HG02870 (cell line): ENCODE measurements around the gene C21orf91.

Source experiments
- ATAC-seq: cut with Tn5 transposase; IDR thresholded peaks from one replicate; pipeline ENCODE4 v1.9.1; 2021; ENCODE audit warnings: mild to moderate bottlenecking, moderate library complexity; ENCODE audit not compliant: unreplicated experiment

C21orf91 gene

GRCh38 chr21:17819114-17819876, at the start of gene C21orf91:
Gene C21orf91, minus strand, starts transcription at chr21:17819356. Its CDS starts 1,038 bp downstream, at chr21:17818318.
- ATAC-seq, result peak; percentile 87

- ATAC-seq, result no peak
These were observed 47.4 kb upstream of the C21orf91 start for GRCh38 chr21:17866590-17866989.

GRCh38 chr21:17859661-17860060, 40.5 kb upstream of the C21orf91 start:
- ATAC-seq, result no peak

- ATAC-seq, result no peak
These were observed 39.6 kb upstream of the C21orf91 start for GRCh38 chr21:17858747-17859146.

- no peak for ATAC-seq
These were observed 35.6 kb upstream of the C21orf91 start for GRCh38 chr21:17854745-17855144.

GRCh38 chr21:17853393-17854275, 34.5 kb upstream of the C21orf91 start:
- ATAC-seq, result no peak

GRCh38 chr21:17848228-17848627, 29.1 kb upstream of the C21orf91 start:
- peak; percentile 99 for ATAC-seq

- no peak for ATAC-seq
These were observed 21.9 kb upstream of the C21orf91 start for GRCh38 chr21:17841103-17841502.

GRCh38 chr21:17834639-17835354, 15.6 kb upstream of the C21orf91 start:
- ATAC-seq, result peak; percentile 90

- ATAC-seq, result no peak
These were observed 10.3 kb upstream of the C21orf91 start for GRCh38 chr21:17829472-17829871.

GRCh38 chr21:17828223-17828622, 9.1 kb upstream of the C21orf91 start:
- no peak for ATAC-seq

GRCh38 chr21:17823846-17824245, 4.7 kb upstream of the C21orf91 start:
- ATAC-seq, result no peak

- ATAC-seq, result no peak
These were observed 2.0 kb upstream of the C21orf91 start for GRCh38 chr21:17821121-17821520.

GRCh38 chr21:17819877-17820229, 697 bp upstream of the C21orf91 start:
- peak; percentile 66 for ATAC-seq

- ATAC-seq, result peak; percentile 11
These were observed 706 bp downstream of the C21orf91 start for GRCh38 chr21:17818186-17819113.

- ATAC-seq, result no peak
These were observed 5.8 kb downstream of the C21orf91 start for GRCh38 chr21:17813353-17813752.

GRCh38 chr21:17805966-17806365, 13.2 kb downstream of the C21orf91 start:
- no peak for ATAC-seq

- ATAC-seq, result no peak
These were observed 15.6 kb downstream of the C21orf91 start for GRCh38 chr21:17803536-17803935.

- ATAC-seq, result no peak
These were observed 16.6 kb downstream of the C21orf91 start for GRCh38 chr21:17802572-17802971.
